NCI-H2081 treated with DMSO at 0.1 percent for 48 hours (cell line): ENCODE measurements around the gene CALN1.

Experiments
- DNase-seq: peaks from one replicate; lab custom pipeline; 2025; lab: John Stamatoyannopoulos, UW

Gene CALN1

GRCh38 chr7:72038022-72038732 lies 374.0 kb downstream of the CALN1 start:
- no peak for DNase-seq

- DNase-seq, result no peak
These were observed 374.6 kb downstream of the CALN1 start for GRCh38 chr7:72037516-72037915.

GRCh38 chr7:72035266-72035665 lies 376.9 kb downstream of the CALN1 start:
- no peak for DNase-seq

- no peak for DNase-seq
These were observed 379.2 kb downstream of the CALN1 start for GRCh38 chr7:72032934-72033333.

GRCh38 chr7:72030994-72031667 lies 381.0 kb downstream of the CALN1 start:
- no peak for DNase-seq

- no peak for DNase-seq
These were observed 383.9 kb downstream of the CALN1 start for GRCh38 chr7:72028267-72028666.

GRCh38 chr7:72025381-72025960 lies 386.7 kb downstream of the CALN1 start:
- DNase-seq, result no peak

- no peak for DNase-seq
These were observed 388.2 kb downstream of the CALN1 start for GRCh38 chr7:72023926-72024325.

- no peak for DNase-seq
These were observed 390.4 kb downstream of the CALN1 start for GRCh38 chr7:72021716-72022115.

GRCh38 chr7:72020311-72020710 lies 391.8 kb downstream of the CALN1 start:
- no peak for DNase-seq

GRCh38 chr7:72019436-72019835 lies 392.7 kb downstream of the CALN1 start:
- DNase-seq, result no peak

GRCh38 chr7:72017756-72018155 lies 394.4 kb downstream of the CALN1 start:
- no peak for DNase-seq

GRCh38 chr7:72016574-72016973 lies 395.6 kb downstream of the CALN1 start:
- DNase-seq, result no peak

GRCh38 chr7:72015136-72015535 lies 397.0 kb downstream of the CALN1 start:
- no peak for DNase-seq

GRCh38 chr7:72007018-72007417 lies 405.1 kb downstream of the CALN1 start:
- no peak for DNase-seq

GRCh38 chr7:72003236-72003635 lies 408.9 kb downstream of the CALN1 start:
- no peak for DNase-seq

- DNase-seq, result no peak
These were observed 416.0 kb downstream of the CALN1 start for GRCh38 chr7:71996141-71996540.

- DNase-seq, result no peak
These were observed 417.0 kb downstream of the CALN1 start for GRCh38 chr7:71995111-71995510.

- no peak for DNase-seq
These were observed 420.6 kb downstream of the CALN1 start for GRCh38 chr7:71991586-71991985.

GRCh38 chr7:71990138-71990462 lies 422.0 kb downstream of the CALN1 start:
- DNase-seq, result no peak

GRCh38 chr7:71988201-71988600 lies 423.9 kb downstream of the CALN1 start:
- DNase-seq, result no peak

- no peak for DNase-seq
These were observed 424.9 kb downstream of the CALN1 start for GRCh38 chr7:71987200-71987767.

GRCh38 chr7:71984348-71984747 lies 427.8 kb downstream of the CALN1 start:
- DNase-seq, result no peak
